Epithelial cell of esophagus (primary cell): ENCODE measurements around the gene LCN15.
"Not testable (repeated sequence)": the region's sequence is repeated elsewhere in the genome, so short reads cannot be mapped to it uniquely, and the experiment has no call there.

ENCODE experiments used
- DNase-seq: peaks from one replicate; pipeline ENCODE4 v3.0.0; 2010; ENCODE audit warnings: low read depth
- H3K4me3 ChIP-seq: 2 replicates; pipeline ENCODE4 v1.5.1; 2011; ENCODE audit warnings: mild to moderate bottlenecking, low read length, control low read depth
- TF ChIP-seq, protein P1 (sequence below): IDR thresholded peaks from 2 replicates; pipeline ENCODE4 v1.5.1; 2011; ENCODE audit warnings: low read depth, mild to moderate bottlenecking, low read length, control low read depth, inconsistent platforms; ENCODE audit not compliant: insufficient read depth; ENCODE audit errors: missing control alignments

The LCN15 gene

DNA sequence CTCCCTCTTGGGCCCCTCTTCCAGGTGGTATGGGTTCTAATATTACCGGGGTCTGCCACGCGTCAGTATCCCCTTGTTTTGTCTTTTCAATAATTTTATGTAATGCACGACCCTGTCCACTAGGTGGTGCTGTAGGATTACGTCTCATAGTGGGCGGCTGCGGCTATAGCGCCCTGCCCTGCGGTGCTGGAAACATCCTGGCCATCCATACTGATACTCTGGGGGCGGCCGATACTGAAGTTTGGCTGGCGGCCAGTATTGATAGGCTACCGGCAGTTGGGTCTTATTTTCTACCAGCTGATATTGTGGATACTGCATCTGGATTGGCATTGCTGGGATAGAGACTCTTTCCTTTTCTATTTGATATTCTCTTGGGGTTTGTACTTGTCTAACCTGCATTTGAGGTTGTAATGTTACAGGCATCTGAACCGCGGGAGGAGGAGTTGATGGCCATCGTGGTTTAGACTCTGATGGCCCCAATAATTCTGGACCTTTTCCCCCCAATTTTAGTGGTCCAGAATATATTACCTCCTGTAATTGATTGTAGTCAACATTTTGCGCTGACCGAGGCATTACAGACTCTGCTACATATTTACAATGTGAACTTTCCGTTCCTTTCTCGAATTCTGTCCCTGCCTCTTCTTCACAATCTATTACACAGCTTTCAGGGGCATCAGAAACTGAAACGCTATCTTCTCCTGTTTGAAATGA lies 23.5 kb upstream of the LCN15 start:
- DNase-seq = peak; percentile 55
- H3K4me3 ChIP-seq = no peak overlapping the region
- TF ChIP-seq, protein P1, sequence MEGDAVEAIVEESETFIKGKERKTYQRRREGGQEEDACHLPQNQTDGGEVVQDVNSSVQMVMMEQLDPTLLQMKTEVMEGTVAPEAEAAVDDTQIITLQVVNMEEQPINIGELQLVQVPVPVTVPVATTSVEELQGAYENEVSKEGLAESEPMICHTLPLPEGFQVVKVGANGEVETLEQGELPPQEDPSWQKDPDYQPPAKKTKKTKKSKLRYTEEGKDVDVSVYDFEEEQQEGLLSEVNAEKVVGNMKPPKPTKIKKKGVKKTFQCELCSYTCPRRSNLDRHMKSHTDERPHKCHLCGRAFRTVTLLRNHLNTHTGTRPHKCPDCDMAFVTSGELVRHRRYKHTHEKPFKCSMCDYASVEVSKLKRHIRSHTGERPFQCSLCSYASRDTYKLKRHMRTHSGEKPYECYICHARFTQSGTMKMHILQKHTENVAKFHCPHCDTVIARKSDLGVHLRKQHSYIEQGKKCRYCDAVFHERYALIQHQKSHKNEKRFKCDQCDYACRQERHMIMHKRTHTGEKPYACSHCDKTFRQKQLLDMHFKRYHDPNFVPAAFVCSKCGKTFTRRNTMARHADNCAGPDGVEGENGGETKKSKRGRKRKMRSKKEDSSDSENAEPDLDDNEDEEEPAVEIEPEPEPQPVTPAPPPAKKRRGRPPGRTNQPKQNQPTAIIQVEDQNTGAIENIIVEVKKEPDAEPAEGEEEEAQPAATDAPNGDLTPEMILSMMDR = peak; percentile 70

- not testable (repeated sequence) for DNase-seq, H3K4me3 ChIP-seq
These were observed 22.7 kb upstream of the LCN15 start for GRCh38 chr9:136786983-136787382.

GRCh38 chr9:136786451-136786850 lies 22.1 kb upstream of the LCN15 start:
- no peak overlapping the region for H3K4me3 ChIP-seq
- DNase-seq = no peak
- TF ChIP-seq, protein P1 = no peak

DNA sequence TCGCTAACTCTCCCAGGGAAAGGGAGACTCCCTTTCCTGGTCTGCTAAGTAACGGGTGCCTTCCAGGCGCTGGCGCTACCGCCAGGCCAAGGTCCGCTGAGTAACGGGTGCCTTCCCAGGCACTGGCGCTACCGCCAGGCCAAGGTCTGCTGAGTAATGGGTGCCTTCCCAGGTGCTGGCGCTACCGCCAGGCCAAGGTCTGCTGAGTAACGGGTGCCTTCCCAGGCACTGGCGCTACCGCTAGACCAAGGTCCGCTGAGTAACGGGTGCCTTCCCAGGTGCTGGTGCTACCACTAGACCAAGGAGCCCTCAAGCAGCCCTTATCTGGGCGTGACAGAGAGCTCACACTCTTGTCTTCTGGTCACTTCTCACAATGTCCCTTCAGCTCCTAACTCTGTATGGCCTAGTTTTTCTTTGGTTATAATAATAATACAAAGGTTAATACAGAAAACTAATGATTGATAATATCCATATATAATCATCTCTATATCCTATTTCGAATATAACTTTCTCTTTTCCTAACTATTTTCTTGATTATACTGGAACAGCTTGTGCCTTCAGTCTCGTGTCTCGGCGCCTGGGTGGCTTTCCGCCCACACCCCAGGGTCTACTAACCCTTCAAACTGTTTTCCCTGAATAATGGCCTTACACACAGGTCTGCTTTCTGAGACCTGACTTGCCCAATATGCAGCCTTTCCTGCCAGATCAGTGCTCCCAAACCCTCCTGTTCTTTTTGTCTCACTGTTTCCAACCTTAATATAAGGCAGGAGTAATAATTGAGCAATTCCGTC lies 21.4 kb upstream of the LCN15 start:
- not testable (repeated sequence) for H3K4me3 ChIP-seq, DNase-seq

- no peak for DNase-seq
- TF ChIP-seq, protein P1 = no peak
- no peak overlapping the region for H3K4me3 ChIP-seq
These were observed 20.7 kb upstream of the LCN15 start for GRCh38 chr9:136784997-136785361.

DNA sequence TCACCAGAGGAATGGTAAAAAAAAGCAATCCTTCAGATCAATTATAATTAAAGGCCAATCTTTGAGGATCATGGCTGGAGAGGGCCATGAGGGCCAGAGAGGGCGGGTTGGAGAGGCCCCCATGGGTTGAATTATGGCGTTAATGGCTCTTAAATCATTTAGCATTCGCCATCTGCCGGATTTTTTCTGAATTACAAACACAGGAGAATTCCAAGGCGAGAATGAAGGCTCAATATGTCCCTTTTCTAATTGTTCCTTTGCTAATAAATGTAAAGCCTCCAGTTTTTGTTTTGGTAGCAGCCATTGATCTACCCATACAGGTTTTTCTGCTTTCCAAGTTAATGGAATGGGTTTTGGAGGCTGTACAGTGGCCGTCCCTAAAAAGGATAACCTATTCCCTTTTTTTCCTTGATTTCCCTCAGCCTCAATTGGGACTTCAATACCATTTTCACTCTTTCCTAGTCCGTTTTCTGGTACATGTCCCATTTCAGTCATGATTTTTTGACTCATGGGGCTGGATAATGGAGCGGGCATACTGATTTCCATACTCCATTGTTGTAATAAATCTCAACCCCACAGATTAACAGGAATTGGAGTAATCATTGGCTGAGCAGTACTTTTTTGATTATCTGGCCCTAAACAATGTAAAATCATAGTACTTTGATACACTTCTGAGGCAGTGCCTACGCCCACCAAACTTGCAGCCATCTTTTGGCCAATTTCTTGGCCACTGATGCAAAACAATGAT lies 20.1 kb upstream of the LCN15 start:
- DNase-seq = peak; percentile 41
- TF ChIP-seq, protein P1 = peak; percentile 39
- H3K4me3 ChIP-seq = no peak overlapping the region

DNA sequence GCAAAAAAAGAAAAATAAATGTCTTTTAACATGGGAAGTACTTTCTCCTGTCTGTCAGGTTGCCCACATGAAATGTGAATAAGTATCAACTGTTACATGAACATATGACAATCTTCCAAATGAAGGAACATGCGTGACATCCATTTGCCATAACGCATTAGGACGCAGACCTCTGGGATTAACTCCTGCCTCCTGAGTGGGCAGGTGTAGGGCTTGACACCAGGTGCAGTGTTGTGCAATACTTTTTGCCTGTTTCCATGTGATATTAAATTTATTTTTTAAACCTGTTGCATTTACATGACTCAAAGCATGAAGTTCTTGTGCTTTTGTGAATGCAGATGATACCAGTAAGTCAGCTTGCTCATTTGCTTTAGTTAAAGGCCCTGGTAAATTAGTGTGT lies 18.1 kb upstream of the LCN15 start:
- no peak overlapping the region for H3K4me3 ChIP-seq
- DNase-seq = no peak
- TF ChIP-seq, protein P1 = no peak
